Measurements from ENCODE around the gene ZNF20.
"Not testable (repeated sequence)": the region's sequence is repeated elsewhere in the genome, so short reads cannot be mapped to it uniquely, and the experiment has no call there.

Gene ZNF20

DNA sequence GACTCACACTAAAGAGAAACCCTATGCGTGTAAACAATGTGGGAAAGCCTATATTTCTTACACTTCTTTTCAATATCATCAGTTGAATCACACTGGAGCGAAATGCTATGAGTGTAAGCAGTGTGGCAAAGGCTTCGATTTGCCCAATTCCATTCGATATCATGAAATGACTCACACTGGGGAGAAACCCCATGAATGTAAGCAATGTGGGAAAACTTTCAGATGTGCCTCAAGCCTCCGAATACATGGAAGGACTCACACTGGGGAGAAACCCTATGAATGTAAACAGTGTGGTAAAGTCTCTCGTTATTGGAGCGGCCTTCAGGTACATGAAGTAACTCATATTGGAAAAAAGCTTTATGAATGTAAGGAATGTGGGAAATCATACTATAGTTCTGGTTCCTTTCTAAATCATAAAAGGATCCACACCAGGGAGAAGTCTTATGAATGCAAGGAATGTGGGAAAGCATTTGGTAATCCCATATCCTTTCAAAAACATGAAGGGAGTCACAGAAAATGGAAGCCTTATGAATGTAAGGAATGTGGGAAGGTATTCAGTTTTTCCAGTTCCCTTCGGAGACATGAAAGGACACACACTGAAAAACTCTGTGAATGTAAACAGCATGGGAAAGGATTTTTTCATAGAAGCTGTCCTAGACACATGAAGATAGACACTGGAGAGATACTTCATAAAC, 28.1 kb downstream of the ZNF20 start:
- no peak for DNase-seq

DNA sequence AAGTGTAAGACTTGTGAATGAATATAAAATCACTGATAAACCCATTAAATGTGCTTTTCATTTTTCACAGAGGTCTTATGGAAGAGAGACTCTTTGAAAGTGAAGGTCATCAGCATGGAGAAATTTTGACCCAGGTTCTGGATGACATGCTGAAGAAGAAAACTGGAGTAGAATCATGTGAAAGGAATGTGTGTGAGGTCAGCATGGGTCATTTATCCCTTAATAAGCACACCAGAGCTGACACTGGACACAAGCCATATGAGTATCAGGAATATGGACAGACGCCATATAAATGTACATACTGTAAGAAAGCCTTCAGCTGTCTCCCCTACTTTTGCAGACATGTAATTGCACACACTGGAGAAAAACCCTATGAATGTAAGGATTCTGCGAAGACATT, 29.0 kb downstream of the ZNF20 start:
- DNase-seq, result no peak

DNA sequence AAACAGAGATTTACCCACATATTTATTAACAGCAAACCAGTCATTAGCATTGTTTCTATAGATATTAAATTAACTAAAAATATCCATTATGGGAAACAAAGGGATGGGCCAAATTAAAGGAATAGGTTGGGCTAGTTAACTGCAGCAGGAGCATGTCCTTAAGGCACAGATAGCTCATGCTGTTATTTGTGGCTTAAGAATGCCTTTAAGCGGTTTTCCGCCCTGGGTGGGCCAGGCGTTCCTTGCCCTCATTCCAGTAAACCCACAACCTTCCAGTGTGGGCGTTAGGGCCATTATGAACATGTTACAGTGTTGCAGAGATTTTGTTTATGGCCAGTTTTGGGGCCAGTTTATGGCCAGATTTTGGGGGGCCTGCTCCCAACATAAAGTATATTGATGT, 36.2 kb downstream of the ZNF20 start:
- not testable (repeated sequence) for DNase-seq

DNA sequence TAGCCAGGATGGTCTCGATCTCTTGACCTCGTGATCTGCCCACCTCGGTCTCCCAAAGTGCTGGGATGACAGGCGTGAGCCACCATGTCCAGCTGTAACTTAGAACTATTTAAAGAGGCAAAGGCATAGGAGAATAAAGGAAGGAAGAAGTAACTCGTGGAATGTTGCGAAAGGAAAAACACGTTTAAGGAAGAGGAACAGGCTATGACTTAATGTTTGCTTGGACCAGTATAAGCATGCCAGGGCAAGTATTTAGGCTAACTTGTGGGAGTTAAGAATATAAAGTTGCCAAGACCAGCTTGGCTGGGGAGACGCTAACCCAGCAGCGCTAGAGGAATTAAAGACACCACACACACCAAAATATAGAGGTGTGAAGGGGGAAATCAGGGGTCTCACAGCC, 42.1 kb downstream of the ZNF20 start:
- DNase-seq, result peak in 2 of 3 donors; percentile 3 to 19

DNA sequence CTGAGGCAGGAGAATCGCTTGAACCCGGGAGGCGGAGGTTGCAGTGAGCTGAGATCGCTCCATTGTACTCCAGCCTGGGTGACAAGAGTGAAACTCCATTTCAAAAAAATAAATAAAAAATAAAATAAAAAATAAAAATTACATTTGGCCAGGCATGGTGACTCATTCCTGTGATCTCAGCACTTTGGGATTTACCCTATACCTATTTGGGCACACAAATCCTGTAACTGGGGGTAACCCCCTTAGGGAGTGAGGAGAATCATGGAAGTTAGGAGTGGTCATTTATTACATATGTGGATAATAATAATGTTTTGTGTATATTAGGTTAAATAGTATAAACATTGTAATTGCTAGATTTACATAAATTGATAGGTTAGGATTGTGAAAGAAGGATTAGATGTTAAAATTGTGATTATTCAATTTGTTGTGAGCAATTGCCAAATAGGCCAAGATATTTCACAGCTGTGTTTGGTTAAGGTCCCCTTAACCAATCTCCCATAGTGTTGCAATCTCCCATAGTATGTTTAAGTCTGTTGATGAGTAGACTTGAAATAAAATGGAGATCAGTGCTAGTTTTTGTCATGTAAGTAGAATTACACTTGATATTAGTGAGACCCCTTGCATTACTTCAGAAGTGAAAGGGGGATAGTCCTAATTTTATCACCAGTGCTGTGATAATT, 44.9 kb downstream of the ZNF20 start:
- peak; percentile 6 to 20 (median 9) for DNase-seq

DNA sequence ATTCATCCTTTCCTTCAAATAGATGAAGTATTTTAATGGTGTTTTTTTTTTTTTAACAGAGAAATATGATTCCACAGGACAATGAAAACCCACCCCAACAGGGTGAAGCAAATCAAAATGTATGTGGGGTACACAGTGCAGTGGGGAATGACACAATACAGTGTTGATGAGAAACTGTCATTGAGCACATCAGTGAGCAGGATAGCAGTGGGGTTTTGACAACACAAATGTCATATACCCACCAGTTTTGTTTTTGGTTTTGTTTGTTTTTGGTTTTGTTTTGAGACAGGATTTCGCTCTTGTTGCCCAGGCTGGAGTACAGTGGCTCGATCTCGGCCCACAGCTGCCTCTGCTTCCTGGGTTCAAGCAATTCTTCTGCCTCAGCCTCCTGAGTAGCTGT, 46.4 kb downstream of the ZNF20 start:
- peak in 1 of 3 donors; percentile 20 for DNase-seq

DNA sequence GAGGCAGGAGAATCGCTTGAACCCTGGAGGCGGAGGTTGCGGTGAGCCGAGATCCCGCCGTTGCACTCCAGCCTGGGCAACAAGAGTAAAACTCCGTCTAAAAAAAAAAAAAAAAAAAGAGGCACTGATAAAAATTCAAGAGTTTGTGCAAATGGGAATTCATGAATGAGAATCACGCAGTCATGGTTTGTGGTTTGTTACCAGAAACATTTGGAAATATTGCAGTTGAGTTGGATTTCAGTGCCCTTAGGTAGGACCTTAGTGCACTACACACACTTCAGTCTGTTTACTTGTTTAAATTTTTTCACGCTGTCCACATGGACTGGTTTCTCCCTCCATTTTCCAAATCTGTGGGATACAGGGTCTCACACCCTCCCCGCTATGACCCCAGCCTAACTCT, 47.2 kb downstream of the ZNF20 start:
- DNase-seq, result peak in 1 of 3 donors; percentile 9

DNA sequence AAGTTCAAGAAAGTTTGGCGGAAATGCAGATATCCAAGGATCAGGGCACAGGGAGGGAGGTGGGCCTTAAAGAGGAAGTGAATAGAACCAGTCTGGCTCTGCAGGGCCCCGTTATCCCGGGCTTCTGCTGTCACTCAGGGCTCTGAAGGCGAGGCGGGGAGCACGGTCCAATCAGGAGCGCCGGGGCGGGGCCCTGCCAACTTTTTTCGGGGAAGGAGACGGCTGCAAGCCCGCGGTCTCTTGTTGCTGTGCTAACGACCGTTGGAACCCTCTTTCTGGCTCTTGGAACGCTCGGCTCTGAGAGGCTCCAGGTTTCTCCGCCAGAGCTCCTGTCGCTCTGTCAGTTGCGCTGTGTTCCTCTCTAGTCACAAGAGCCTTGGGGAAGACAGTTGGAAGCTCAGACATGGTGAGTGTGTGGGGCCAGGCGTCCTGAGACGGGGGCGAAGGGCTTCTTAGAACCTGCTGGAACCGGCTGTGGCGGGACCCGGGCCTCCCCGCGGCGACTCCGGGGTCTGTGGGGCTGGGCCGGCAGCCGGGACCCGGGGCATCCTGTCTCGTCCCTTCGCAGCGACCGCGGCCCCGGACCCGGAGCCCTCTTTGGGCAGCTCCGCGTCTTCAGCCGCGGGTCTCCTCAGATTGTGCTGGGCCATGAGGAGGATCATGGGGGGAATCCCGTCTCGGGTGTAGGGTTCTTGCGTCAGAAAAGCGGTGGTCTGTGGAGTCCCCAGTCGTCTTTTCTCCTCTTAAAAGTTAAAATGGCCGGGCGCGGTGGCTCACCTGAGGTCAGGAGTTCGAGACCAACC, 47.9 kb downstream of the ZNF20 start:
- DNase-seq, result peak; percentile 85 to 92 (median 85)

DNA sequence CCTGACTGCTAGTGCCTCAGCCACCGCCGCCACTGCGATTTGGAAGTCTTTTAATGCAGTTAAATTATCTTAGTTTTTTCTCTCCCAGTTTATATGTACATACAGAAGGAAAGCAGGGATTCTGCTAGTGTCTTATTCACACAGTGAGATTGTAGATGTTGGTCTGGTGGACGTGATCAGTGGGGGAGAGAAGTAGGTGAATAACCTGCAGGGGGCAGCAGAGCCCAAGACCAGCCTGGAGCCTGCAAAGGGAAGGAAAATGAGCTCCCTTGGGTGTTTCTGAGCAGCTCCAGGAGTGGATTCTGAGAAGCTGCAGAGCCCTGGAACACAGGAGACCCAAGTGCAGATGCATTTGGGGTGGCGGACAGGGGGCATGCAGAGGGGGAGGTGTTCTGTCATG, 49.3 kb downstream of the ZNF20 start:
- peak; percentile 65 to 83 (median 66) for DNase-seq

DNA sequence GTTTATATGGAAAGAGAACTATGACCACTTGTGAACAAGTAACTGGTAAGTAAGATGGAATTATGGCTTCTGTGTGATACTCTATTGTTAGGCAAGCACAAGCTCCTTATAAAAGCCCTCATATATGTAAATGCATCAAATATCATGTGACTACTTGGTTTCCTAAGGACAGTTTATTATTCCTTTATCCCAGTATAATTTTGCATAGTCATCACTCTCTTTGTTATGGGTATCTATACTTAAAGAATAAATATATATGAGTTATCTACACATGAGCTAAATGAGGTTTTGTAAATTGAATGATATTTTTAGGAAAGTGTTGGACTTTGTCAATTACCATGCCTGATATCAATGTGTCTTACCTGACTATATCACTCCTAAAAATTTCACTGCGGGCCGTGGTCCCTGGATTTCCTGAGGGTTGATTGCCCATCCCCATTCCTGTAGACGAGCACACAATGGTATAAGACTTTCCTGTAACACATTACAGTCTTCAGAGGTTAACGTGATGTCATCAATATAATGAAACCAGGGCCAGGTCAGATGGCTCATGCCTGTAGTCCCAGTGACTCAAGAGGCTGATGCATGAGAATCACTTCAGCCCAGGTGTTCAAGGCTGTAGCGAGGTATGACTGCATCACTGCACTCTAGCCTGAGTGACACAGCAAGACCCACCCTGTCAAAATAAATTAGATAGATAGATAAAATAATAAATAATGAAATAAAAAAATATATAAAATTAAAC, 54.9 kb downstream of the ZNF20 start:
- DNase-seq, result no peak

DNA sequence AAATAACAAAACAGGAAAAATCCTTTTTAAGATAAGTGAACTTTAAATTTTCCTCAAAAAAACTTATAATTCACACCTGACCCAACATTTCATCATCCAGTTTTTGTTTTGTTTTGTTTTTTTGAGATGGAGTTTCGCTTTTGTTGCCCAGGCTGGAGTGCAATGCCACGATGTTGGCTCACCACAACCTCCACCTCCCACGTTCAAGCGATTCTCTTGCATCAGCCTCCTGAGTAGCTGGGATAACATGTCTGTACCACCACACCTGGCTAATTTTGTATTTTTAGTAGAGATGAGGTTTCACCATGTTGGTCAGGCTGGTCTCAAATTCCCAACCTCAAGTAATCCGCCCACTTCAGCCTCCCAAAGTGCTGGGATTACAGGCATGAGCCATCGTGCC, 56.8 kb downstream of the ZNF20 start:
- not testable (repeated sequence) for DNase-seq

Data from suppressor macrophage treated with lipopolysaccharide for 1 hour (primary cell).